KG1 (cell line): ENCODE measurements around the gene ZNF423.

Experiments
- DNase-seq: peaks from one replicate; lab custom pipeline; 2025; lab: John Stamatoyannopoulos, UW

Gene ZNF423

DNA sequence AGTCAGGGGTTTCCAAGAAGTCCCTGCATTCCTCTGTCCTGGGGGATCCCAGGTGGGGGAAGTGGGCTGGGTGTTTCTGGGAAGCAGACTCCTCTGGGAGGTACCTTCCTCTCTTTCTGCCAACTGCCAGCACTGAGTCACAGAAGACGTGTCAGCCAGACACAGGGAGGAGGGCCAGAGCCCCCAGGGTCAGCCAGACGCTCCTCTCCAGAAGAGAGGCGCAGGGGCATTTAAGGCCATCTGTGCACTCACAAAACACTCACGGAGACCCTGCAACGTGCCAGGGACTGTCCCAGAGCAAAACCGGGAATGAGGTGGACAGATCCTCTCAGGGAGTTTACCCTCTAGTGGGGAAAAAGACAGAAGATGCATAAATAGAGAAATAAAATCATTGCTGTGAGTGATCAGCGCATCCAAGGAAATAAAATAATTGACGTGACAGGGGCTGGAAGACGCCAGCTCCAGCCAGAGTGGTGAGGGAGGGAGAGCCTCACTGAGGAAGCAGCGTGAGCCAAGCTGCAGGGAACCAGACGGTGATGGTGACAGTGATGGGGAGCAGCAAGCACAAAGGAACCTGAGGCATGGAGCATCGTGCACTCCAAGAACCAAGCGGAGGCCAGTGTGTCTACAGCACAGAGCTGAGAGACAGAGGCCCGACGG, 105.4 kb downstream of the ZNF423 start:
- DNase-seq: no peak

DNA sequence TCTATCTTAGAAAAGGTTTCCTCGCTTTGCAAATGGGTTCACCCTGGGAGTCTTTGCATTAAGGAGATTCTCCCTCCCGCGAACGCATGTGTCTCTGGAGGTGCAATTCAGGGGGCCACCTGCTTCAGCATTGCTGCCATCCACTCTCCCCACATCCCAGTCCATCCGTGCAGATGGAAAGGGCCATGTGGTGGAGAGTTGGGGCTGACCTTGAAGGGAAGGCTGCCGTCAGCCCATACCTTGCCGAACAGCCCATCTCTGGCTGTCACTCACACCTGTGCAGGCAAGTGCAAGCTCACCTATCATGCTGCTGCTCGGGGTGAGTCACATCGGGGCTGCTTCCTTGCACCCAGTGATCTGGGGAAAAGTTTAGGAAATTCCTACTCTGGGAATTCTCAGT, 106.1 kb downstream of the ZNF423 start:
- DNase-seq: no peak

DNA sequence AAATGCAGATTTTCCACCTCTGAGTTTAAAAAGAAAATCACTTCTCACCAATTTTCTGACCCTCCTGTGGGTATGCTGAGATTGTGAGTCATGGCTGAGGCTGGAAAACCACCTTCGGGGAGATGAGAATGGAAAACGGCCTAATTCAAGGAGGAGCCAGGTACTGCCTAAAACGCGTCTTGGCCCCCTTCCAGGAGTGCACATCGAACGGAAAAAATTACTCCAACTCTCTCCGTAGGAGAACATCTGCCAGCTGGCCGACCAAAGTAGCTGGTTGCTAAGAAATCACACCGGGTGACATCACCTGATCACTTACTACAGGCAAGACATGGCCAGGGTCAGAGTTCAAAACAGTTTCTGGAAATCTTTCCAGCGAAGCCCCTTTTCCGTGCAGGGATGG, 107.6 kb downstream of the ZNF423 start:
- no peak for DNase-seq

DNA sequence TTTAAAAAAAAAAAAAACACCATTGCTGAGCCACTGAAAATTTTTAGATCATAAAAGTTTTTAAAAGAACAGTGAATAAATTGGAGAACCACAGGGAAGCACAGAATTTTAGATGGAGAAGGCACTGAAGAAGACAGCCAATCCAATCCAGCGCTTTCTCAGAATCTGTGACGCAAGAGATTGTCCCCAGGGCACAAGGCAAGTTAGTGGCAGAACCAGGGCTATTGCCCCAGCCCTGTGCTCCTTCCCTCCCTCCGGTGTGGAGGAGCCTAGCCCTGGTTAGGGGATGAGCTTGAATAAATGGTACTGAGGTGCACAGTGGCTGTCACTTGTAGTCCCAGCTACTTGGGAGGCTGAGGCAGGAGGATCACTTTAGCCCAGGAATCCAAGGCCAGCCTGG, 108.3 kb downstream of the ZNF423 start:
- no peak for DNase-seq

DNA sequence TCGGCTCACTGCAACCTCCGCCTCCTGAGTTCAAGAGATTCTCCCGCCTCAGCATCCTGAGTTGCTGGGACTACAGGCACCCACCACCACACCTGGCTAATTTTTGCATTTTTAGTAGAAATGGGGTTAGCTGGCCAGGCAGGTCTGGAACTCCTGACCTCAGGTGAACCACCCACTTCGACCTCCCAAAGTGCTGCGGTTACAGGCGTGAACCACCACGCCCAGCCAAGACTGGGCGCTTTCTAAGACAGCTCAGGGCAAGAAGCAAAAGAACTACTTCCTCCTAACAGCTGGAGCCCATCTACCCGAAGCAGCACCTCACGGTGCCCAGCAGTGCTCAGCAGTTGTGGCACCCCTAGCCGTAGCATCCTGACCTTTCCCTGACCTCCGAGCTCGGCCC, 109.4 kb downstream of the ZNF423 start:
- DNase-seq: no peak

DNA sequence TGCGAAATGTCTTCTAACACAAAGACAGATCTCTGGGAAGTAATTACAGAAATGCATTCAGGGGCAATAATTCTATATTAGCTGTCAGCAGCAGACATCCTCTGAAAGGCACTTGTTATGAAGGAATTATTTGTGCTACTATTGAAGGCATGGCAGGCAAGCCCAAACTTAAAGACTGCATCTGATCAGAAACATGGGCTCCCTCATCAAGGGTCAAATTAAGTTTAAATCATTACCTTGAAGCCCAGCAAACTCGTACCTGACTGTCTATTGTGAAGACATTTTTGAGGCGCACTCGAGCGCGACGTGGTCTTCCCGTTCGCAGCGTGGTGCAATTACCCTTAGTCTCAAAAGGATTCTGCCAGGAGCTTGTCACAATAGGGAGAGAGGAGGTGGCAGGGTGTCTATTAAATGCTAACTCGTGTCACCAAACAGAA, 110.6 kb downstream of the ZNF423 start:
- no peak for DNase-seq

DNA sequence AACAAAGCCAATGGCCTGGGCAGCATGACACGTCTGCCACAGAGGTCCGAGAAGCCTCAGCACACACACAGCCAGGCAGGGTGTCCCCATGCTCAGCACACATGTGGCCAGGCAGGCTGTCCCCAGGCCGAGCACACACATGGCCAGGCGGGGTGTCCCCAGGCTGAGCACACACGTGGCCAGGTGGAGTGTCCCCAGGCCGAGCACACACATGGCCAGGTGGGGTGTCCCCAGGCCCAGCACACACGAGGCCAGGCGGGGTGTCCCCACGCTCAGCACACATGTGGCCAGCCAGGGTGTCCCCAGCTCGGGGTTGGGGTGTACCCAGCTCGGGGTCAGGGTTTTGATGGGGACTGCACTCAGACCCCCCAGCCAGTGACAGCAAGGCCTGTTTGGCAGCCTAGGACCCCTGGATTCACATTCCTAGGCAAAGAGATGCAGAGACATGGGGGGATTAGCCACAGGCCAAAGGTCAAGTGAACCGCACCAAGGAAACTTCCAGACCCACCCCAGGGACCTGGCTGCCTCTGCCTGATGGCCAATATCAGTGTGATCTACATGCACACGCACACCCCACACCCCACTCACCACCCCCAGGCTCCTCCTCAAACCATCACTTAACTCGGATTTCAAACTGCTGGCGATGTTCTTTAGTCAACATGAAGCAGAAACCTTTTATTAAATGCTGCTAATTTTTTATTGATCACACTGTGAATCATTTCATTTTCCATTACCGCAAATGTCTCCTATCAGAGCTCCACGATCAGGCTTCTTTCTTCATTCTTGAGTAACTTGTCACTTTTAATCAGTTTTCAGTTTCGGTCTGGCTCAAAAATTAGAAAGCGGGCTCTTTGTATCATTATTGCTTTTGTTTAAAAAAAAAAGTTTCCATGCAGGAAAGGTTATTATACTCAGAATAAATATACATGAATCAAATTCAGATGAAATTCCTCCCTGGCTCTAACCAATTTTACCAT, 111.4 kb downstream of the ZNF423 start:
- DNase-seq: no peak

DNA sequence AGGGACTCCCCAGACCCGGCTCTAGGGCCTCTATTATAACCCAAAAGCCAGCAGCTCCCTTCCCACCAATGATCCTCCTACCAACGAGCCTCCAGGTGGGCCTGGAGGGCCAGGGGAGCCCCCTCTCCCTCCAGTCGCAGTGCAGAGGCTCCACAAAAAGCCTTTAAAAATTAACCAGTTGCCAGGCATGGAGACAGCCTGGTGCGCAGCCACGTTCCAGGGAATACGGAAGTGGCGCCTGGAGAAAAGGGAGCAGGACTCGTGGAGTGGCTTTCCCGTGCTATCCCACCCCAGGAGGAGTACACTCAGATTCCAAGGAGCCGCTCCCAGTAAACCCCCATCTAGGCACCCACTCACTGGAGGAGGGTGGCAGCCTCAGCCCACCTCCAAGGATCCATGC, 112.3 kb downstream of the ZNF423 start:
- DNase-seq: no peak

DNA sequence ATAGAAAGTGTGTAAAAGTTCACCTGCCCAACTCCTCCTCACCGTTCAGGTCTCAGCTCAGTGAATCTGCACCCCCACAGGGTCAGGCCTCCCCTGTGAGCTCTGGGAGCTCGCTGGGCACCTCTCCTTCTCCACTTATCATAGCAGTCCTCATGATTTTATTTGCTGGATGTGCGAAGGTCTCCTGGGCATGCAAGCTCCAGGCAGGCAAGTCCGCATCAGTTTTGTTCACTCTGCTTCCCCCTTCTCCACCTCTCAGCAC, 112.8 kb downstream of the ZNF423 start:
- DNase-seq: no peak

DNA sequence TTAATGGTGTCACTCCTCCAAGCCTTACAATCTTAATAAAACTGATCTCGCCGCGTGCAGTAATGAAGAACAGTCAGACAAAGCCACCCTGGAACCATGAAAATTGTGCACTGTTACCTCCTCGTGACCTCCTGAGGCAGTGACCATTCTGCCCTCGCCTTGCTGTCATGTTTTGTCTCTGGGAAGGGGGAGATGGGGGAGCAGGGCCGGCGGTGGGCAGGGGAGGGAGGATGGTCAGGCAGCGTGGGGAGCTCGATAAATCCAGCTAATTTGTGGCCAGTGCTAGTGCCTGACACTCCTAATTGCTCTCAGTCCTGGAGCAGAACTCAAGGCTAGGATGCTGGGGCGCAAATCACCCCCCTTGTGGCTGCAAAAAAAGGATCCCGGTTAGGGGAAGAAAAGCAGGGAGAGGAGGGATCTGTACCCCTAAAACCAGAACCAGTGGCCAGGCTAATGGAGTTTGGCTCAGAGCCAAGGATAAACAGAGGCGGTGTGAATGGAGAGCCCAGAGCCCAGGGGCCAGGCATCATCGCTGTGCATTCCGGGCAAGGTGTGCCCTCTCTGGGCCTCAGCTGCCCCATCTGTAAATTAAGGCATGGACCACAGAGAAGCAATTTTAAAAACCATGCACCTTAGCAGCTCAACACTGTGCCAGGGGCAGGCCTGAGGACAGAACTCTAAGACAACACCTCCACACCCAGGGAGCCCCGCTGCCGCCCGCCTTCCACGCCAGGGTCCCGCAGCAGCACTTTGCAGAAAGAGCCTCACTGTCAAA, 113.3 kb downstream of the ZNF423 start:
- DNase-seq: no peak

DNA sequence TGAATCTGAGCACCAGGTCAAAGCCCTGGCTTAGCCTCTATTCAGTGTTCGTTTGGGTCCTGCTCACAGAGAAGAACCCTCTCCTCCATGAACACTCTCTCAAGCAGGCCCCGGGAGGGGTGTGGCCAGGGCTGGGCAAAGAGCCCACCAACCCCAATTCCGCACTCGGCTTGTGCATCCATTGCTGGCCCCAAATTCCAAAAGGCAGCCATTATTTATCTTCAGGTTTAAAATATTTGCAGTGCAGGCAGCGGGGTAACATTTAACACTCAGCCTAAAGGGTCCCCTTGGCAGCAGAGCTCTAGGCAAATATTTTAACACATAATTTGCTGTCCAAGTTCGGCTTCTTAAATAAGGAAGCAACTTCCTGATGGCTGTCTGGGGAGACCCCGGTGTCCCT, 115.7 kb downstream of the ZNF423 start:
- DNase-seq: no peak

DNA sequence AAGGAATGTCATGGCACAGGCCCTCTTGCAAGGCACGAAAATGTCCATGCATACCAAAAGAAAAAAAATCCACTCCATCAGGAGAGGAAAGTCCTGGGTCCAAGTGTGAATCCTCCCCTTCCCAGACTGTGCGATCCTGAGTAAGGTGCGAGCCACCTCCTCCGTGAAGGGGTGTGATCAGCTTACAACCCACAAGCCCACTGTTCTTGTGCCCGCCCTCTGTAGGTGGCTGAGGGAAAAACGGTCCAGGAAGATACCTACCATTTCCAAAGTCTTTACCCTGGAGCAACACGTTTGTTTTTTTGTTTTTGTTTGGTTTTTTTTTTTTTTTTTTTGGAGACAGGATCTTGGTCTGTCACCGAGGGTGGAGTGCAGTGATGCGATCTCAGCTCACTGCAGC, 116.5 kb downstream of the ZNF423 start:
- DNase-seq: no peak

DNA sequence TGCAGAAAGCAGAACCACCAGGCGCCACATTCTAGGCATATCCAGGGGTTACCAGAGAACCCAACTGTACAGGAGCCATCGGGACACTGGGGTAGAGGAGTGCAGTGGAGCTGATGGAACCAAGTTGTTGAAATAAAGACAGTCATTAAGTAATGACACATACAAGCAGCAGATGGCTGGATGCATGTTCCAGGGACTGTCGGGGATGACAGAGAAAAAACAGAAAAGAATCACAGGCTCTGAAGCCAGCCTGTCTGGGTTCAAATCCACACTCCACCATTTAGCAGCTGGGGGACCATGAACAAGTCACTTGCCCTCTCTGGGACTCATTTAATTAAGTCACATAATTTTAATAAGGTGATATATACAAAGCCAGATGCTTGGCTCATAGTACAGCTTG, 117.1 kb downstream of the ZNF423 start:
- DNase-seq: no peak

DNA sequence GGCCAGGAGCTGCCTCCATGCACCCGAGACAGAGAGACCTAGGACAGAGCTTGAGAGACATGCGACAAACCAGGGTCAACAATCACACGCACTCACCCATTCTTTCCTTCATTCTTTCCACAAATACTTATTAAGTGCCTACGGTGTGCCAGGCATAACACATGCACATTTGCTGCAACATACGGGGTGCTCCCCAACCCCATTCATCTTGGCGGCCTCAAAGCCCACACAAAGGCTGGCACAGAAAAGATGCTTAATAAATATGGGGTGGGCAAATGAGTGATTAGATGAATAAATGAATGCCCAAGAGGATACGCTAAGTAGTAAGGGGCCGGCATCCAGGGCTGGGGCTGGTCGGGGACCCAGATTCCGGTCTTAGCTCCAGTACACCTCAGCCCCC, 117.9 kb downstream of the ZNF423 start:
- DNase-seq: no peak

DNA sequence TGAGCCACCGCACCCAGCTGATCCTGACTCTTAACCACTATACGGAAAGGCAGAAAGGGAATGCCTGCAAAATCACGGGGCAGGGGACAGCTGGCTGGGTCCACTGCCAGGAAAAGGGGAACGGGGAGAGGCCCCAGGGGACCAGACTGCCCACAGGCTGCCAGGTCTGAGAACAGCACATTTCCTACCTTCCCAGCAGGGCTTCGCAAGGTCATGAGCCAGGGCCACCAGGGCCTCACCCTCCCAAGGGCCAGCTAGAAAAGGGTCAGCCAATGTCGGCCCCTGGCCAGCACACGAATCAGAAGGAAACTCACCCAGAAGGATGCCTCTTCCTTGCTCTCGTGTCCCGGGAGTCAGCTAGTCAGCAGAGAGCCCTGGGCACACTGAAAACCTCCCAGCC, 118.4 kb downstream of the ZNF423 start:
- DNase-seq: no peak

DNA sequence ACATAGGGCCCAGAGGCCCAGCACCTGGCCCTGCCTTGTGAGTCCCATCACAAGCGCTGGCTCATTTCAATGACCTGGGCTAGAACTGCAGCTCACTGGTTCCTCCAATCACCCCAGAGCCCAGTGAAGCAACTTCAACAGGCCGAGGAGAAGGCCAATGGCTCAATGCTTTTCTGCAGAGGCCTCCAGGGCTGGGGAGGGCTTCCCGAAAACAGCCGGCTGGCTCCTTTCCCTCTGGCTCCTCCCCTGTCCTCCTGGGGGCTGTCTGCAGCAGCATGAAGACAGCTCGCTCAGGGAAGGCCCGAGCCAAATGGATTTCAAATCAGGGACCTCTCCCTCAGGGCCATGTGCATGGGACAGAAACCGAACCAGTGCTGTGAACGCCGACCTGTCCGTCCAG, 121.6 kb downstream of the ZNF423 start:
- DNase-seq: no peak

DNA sequence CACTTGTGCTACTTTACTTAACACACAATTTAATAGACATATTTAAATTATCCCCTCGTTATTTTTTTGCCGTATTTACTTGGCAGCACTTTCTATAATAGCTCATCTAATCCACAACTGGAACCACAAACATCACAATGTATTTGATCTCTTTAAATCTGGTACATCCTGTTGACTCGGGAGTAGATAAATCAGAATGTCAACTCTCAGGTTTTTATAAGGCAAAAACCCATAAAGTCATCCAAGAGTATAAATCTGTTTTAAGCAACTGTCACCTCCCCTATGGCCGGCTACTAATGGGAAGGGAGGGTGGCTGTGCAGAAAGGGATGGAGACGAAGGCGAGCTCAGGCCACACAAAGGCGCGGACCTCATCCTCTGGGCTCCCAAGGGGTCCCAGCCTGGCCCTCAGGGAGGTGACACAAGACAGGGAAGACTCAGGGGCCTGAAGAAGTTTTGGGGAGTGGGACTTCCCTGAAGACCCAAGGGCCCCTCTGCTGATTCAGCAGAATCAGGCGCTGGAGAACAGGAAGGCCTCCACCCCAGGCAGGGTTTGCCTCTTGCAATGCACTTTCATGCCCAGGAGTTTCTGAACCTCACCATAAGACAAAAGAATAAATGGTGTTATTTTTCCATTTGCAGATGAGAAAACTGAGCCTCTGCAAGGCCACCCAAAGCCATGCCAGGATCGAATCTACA, 122.5 kb downstream of the ZNF423 start:
- no peak for DNase-seq

DNA sequence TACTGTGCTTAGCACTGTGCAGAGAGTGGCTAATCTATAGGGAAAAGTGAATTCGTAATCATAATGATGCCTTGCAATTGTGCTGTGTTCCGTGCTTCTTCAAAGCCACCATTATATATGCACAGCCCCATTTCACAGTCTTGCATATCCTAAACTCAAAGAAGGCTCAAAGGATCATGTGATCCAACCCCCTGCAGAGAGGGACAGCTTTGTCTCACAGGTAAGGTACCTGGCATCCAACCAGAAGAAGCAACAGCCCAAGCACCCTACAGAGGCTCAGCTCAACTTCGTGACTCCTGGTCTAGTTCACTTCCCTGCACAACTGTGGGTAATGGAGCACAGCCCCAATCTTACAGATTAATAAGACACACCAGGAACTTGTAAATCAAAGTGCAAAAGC, 124.0 kb downstream of the ZNF423 start:
- DNase-seq: no peak

DNA sequence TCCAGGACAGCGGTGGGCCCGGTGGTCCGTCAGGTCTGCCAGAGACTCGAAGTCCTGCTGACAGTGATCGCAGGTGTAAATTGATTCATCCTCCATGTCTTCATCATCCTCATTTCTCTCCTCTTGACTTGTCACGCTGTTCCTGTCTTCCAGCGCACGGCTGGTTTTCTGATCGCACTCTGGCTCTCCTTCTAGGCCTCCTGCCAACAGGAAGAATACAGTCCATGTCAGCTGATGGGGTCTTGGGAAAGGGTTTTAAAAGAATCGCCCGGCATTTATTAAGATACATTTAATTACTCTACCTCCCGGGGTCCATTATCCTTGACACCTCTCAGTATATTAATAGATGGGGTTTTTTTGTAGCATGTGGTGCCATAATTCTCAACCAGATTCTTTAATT, 125.1 kb downstream of the ZNF423 start:
- no peak for DNase-seq

DNA sequence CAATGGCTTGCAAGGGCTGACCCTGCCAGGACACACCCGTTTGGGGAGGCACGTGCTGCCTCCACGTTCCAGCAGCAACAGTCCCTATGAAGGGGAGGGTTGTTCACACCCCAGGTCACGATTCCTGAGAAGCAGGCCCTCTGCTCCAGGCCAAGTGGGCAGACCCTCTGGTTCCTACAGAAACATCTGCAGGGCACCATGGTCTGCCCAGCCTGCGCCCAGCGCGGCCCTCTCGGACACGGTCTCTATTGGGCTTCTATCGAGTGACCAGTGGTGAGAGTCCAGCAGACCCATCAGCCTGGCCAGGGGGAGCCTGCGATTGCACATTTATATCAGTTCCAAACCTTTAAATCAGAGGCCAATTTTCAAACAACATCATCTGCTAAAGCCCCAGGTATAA, 128.3 kb downstream of the ZNF423 start:
- DNase-seq: no peak

DNA sequence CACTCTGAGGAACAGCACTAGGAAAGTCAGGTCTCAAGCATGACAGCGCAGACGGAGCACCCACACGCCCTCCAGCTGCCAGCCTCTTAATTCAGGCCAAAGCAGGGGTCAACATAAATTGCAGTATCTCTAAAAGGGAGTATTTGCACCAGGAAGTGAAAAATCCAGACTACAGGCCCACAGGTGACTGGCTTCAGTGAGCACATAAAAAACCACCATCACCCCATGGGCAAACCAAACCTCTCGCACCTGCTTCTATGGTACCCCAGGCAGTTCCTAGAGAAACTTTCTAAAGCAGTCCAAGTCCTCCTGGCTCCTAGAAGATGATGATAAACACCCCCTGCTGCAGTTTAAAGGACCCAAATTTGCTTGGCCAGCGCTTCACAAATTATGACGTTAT, 129.8 kb downstream of the ZNF423 start:
- no peak for DNase-seq

DNA sequence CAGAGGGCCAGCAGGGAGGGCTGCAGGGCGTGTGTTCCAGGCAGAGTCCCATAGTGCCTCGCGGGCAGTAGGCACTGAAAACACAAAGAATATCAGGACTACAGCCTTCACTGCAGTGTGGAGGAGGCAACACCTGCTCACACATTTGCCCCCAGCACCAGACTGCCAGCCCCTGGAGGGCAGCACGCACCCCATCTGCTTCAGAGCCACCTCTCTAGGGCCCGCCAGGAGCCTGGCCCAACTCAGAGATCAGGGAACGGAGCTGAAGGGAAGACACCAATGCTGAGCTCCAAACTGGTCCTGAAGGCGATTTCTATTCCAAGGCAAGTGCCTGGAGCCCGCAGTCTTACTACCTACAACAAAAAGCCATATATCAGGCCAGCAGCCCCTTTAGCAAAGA, 130.3 kb downstream of the ZNF423 start:
- DNase-seq: no peak
